OCI-LY7 (cell line): ENCODE measurements around the gene ANKS4B.

Experiments used
- EZH2phosphoT487 ChIP-seq: fragments of 200-600 bp; sonication (generic); IDR thresholded peaks from 2 replicates; pipeline ENCODE4 v1.6.1; 2018; ENCODE audit warnings: low read depth, borderline replicate concordance, mild to moderate bottlenecking, mixed run types, antibody characterized with exemption, low read length, moderate library complexity, mixed read lengths
- TF ChIP-seq, protein P1 (sequence below): fragments of 200-600 bp; sonication (generic); conservative IDR thresholded peaks from 2 replicates; pipeline ENCODE4 v1.5.1; 2014; ENCODE audit warnings: mild to moderate bottlenecking, antibody characterized with exemption, low read length, moderate library complexity, mixed read lengths

DNA sequence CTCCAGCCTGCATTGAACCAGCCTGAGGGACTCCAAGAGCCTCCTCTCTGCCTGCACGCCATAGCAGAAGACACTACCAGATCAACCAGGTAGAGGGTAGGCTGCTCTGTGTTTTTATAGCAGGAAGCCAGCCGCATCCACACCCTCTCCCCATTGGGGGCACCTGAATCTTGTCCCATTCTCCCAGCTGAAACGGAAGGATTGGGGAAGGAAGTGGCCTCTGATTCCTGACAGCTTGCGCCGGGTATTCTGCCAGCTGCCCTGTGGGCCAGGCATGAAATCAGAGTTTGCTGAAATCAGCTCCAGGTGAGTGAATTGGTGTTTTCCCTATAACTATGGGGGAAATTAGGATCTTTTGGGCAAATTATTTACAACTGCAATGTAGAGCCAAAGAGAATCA is 22.0 kb upstream of the ANKS4B start, which contains the start of gene ZP2:
- TF ChIP-seq, protein P1, sequence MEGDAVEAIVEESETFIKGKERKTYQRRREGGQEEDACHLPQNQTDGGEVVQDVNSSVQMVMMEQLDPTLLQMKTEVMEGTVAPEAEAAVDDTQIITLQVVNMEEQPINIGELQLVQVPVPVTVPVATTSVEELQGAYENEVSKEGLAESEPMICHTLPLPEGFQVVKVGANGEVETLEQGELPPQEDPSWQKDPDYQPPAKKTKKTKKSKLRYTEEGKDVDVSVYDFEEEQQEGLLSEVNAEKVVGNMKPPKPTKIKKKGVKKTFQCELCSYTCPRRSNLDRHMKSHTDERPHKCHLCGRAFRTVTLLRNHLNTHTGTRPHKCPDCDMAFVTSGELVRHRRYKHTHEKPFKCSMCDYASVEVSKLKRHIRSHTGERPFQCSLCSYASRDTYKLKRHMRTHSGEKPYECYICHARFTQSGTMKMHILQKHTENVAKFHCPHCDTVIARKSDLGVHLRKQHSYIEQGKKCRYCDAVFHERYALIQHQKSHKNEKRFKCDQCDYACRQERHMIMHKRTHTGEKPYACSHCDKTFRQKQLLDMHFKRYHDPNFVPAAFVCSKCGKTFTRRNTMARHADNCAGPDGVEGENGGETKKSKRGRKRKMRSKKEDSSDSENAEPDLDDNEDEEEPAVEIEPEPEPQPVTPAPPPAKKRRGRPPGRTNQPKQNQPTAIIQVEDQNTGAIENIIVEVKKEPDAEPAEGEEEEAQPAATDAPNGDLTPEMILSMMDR: no peak
- TF ChIP-seq EZH2phosphoT487: no peak
